ENCODE measurements around the gene SYNCRIP. TPM values are rescaled to one million over a fixed set of nuclear protein-coding genes. Genes with fewer than 3 reads are reported as not detected.

The SYNCRIP gene
- total and polyA plus RNA-seq, 2 donors (not counting 1 experiment from before 2014, with no cell fraction given) = 29.2 to 44.3 TPM

- peak overlapping the region; percentile 84 to 99 (median 97) for H3K4me3 ChIP-seq (replicated peaks in 1 of 4; ENCODE audit: control extremely low read depth in 1 of 4, insufficient read depth in 1 of 4, low read depth in 3 of 4, low read length in 4 of 4)
- H3K36me3 ChIP-seq (ENCODE audit: control insufficient read depth, insufficient read depth, low read length) = no peaks in the 10 kb centered on the region
- no peaks in the 10 kb centered on the region for H3K27me3 ChIP-seq (ENCODE audit: control insufficient read depth, insufficient read depth, low read length)
- DNase-seq (ENCODE audit: low read depth in 2 of 2) = peak; percentile 69 to 81
- no peak for TF ChIP-seq EZH2 (IDR thresholded peaks at IDR 0.05; ENCODE audit: low read length, missing control alignments)
- no peak for TF ChIP-seq CTCF (conservative IDR thresholded peaks at IDR 0.05 in 1 of 2, IDR thresholded peaks at IDR 0.05 in 1 of 2; ENCODE audit: low read depth in 1 of 2, low read length in 2 of 2)
- H3K9me3 ChIP-seq (ENCODE audit: control insufficient read depth, insufficient read depth, low read depth, low read length) = no peaks in the 10 kb centered on the region
- peaks cover 6% of the 10 kb centered on the region for H4K20me1 ChIP-seq (ENCODE audit: control insufficient read depth, extremely low read depth, insufficient read depth, low read length)
- no peak overlapping the region for H3K9ac ChIP-seq (ENCODE audit: insufficient read depth, low read length)
- H3K4me2 ChIP-seq (ENCODE audit: extremely low read depth, insufficient read depth, low read length) = peak overlapping the region; percentile 93
- H3K4me1 ChIP-seq (ENCODE audit: control insufficient read depth, extremely low read depth, insufficient read depth, low read length) = peaks cover 3% of the 10 kb centered on the region
- H3K79me2 ChIP-seq (ENCODE audit: control insufficient read depth, insufficient read depth, low read length) = peaks cover 45% of the 10 kb centered on the region
- H2AFZ ChIP-seq (ENCODE audit: low read length) = no peak overlapping the region
- no peak overlapping the region for H3K27ac ChIP-seq (ENCODE audit: insufficient read depth, low read length)
Measured at GRCh38 chr6:85675030-85675819, 32.5 kb upstream of the SYNCRIP start.

DNA sequence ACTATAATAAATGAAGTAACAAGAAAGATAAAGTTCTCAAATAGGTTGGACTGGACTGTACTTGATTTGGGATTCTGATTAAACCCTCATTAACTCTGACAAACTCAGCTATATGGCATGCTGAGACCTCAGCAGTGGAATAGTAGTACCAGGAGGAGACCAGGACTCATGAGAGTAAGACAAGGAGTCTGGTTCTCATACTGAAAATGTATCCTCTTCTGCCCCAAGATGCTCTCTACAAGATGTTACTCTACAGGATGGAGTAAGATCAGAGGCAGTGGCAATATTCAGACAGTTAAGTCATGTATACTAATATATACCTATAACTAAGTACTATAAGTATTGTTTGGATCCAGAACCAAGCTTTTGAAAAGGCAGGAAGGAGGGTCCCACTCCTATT, 31.9 kb upstream of the SYNCRIP start:
- H3K27ac ChIP-seq (ENCODE audit: insufficient read depth, low read length) = no peak overlapping the region

More for the DNA sequence above, 31.9 kb upstream of the SYNCRIP start:
- DNase-seq (ENCODE audit: low read depth in 2 of 2) = peak in 1 of 2 donors; percentile 8
- Histone ChIP-seq H4K20me1 (ENCODE audit: control insufficient read depth, extremely low read depth, insufficient read depth, low read length) (peaks cover 6% of the 10 kb centered on the region), H3K79me2 (ENCODE audit: control insufficient read depth, insufficient read depth, low read length) (peaks cover 45% of the 10 kb centered on the region), H3K9ac (ENCODE audit: insufficient read depth, low read length) (no peak overlapping the region), H3K9me3 (ENCODE audit: control insufficient read depth, insufficient read depth, low read depth, low read length) (no peaks in the 10 kb centered on the region), H3K4me3 (replicated peaks in 1 of 4; ENCODE audit: control extremely low read depth in 1 of 4, insufficient read depth in 1 of 4, low read depth in 3 of 4, low read length in 4 of 4) (peak overlapping the region in 2 of 4 experiments; percentile 8 to 96), H3K27me3 (ENCODE audit: control insufficient read depth, insufficient read depth, low read length) (no peaks in the 10 kb centered on the region), H2AFZ (ENCODE audit: low read length) (no peak overlapping the region), H3K36me3 (ENCODE audit: control insufficient read depth, insufficient read depth, low read length) (no peaks in the 10 kb centered on the region), H3K4me1 (ENCODE audit: control insufficient read depth, extremely low read depth, insufficient read depth, low read length) (peaks cover 3% of the 10 kb centered on the region), H3K4me2 (ENCODE audit: extremely low read depth, insufficient read depth, low read length) (no peak overlapping the region)
- no peak for TF ChIP-seq EZH2 (IDR thresholded peaks at IDR 0.05; ENCODE audit: low read length, missing control alignments)
- no peak for TF ChIP-seq CTCF (conservative IDR thresholded peaks at IDR 0.05 in 1 of 2, IDR thresholded peaks at IDR 0.05 in 1 of 2; ENCODE audit: low read depth in 1 of 2, low read length in 2 of 2)

Data from fibroblast of lung (primary cell).